SK-N-SH (cell line): Measurements from ENCODE around the gene MIOX.

Source experiments
- EP300 ChIP-seq, 2 experiments: IDR thresholded peaks; 2 replicates each; pipeline versions ENCODE4 v1.4.0 to v1.6.1; 2012; ENCODE audit warnings: borderline replicate concordance in 1 of 2, low read depth in 1 of 2, low read length in 1 of 2
- EZH2phosphoT487 ChIP-seq: fragments of 200-600 bp; sonication (generic); IDR thresholded peaks from 2 replicates; pipeline ENCODE4 v1.6.1; 2017; ENCODE audit warnings: low read depth, mixed run types, mild to moderate bottlenecking, antibody characterized with exemption, moderate library complexity, borderline replicate concordance
- FOXJ3 ChIP-seq: sonication (generic); formaldehyde crosslinking; IDR thresholded peaks from 2 replicates; pipeline ENCODE4 v1.5.1; 2020; ENCODE audit warnings: mild to moderate bottlenecking, missing genetic modification reagents
- POLR2AphosphoS5 ChIP-seq: IDR thresholded peaks from 2 replicates; pipeline ENCODE4 v1.6.1; 2012; ENCODE audit warnings: low read depth, low read length
- RAD21 ChIP-seq: IDR thresholded peaks from 2 replicates; pipeline ENCODE4 v1.6.1; 2012; ENCODE audit warnings: mild to moderate bottlenecking, low read length
- RCOR1 ChIP-seq: fragments of 150-350 bp; IDR thresholded peaks from 2 replicates; pipeline ENCODE4 v1.6.1; 2017; ENCODE audit warnings: antibody characterized with exemption, low read length
- RXRA ChIP-seq: IDR thresholded peaks from 2 replicates; pipeline ENCODE4 v1.4.0; 2012; ENCODE audit warnings: low read depth, mild to moderate bottlenecking, borderline replicate concordance
- TCF12 ChIP-seq: IDR thresholded peaks from 2 replicates; pipeline ENCODE4 v1.4.0; 2012
- TEAD4 ChIP-seq: IDR thresholded peaks from 2 replicates; pipeline ENCODE4 v1.4.0; 2012; ENCODE audit warnings: mild to moderate bottlenecking, borderline replicate concordance; ENCODE audit not compliant: insufficient read depth
- YY1 ChIP-seq: IDR thresholded peaks from 2 replicates; pipeline ENCODE4 v1.4.0; 2012; ENCODE audit warnings: low read depth, mild to moderate bottlenecking
- TF ChIP-seq, protein P1 (sequence below): fragments of 200-600 bp; sonication (generic); IDR thresholded peaks from 2 replicates; pipeline ENCODE4 v1.6.1; 2017; ENCODE audit warnings: antibody characterized with exemption, mild to moderate bottlenecking, moderate library complexity
- TF ChIP-seq, protein P2 (sequence below): IDR thresholded peaks from 2 replicates; pipeline ENCODE4 v1.4.0; 2012; ENCODE audit warnings: low read depth
- TF ChIP-seq, protein P3 (sequence below): IDR thresholded peaks from 2 replicates; pipeline ENCODE4 v1.6.1; 2012; ENCODE audit warnings: mild to moderate bottlenecking, low read depth, low read length, moderate library complexity
- TF ChIP-seq, protein P4 (sequence below): IDR thresholded peaks from 2 replicates; pipeline ENCODE4 v1.4.0; 2012; ENCODE audit warnings: low read depth, borderline replicate concordance

DNA sequence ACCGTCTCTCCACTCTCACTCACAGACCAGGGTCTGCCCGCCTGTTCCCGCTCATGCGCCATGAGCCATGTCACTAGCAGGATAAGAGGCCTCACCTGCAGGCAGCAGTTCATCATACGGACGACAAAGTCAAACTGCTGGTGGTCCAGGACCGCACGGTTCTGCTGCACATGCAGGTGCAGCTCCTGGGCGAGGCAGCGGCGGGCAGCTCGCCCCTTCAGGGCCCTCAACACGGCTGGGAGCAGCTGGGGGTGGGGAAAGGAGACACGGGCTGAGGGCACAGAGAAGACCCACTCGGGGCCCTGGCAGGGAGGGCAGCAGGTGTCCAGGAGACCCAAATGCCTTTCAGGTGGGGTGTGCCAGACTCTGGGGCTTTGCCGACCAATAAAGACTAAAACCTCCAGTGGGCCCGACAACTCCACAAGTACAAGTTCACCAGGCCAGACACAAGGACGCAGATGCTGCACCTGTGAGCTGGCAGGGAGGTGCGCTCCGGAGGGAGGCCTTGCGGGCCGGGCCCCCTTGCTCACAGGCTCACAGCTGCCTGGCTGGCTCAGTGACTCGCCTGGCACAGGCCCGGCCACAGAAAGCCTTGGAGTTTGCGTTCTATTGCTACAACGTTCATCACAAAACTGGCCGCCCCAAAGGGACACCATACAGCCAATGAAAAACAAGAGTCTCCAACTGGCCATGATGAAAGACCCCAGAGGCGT, 23.3 kb upstream of the MIOX start:
- TF ChIP-seq TCF12 (no peak), RCOR1 (no peak), EP300 (IDR thresholded peaks at IDR 0.05; ENCODE audit: borderline replicate concordance in 1 of 2, low read depth in 1 of 2, low read length in 1 of 2) (no peak), RAD21 (no peak), POLR2AphosphoS5 (no peak), RXRA (no peak), TEAD4 (no peak), FOXJ3 (CRISPR knock-in tag) (no peak), YY1 (no peak), EZH2phosphoT487 (no peak)
- TF ChIP-seq, protein P1, sequence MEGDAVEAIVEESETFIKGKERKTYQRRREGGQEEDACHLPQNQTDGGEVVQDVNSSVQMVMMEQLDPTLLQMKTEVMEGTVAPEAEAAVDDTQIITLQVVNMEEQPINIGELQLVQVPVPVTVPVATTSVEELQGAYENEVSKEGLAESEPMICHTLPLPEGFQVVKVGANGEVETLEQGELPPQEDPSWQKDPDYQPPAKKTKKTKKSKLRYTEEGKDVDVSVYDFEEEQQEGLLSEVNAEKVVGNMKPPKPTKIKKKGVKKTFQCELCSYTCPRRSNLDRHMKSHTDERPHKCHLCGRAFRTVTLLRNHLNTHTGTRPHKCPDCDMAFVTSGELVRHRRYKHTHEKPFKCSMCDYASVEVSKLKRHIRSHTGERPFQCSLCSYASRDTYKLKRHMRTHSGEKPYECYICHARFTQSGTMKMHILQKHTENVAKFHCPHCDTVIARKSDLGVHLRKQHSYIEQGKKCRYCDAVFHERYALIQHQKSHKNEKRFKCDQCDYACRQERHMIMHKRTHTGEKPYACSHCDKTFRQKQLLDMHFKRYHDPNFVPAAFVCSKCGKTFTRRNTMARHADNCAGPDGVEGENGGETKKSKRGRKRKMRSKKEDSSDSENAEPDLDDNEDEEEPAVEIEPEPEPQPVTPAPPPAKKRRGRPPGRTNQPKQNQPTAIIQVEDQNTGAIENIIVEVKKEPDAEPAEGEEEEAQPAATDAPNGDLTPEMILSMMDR = no peak
- TF ChIP-seq, protein P2, sequence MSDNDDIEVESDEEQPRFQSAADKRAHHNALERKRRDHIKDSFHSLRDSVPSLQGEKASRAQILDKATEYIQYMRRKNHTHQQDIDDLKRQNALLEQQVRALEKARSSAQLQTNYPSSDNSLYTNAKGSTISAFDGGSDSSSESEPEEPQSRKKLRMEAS = no peak
- TF ChIP-seq, protein P3, sequence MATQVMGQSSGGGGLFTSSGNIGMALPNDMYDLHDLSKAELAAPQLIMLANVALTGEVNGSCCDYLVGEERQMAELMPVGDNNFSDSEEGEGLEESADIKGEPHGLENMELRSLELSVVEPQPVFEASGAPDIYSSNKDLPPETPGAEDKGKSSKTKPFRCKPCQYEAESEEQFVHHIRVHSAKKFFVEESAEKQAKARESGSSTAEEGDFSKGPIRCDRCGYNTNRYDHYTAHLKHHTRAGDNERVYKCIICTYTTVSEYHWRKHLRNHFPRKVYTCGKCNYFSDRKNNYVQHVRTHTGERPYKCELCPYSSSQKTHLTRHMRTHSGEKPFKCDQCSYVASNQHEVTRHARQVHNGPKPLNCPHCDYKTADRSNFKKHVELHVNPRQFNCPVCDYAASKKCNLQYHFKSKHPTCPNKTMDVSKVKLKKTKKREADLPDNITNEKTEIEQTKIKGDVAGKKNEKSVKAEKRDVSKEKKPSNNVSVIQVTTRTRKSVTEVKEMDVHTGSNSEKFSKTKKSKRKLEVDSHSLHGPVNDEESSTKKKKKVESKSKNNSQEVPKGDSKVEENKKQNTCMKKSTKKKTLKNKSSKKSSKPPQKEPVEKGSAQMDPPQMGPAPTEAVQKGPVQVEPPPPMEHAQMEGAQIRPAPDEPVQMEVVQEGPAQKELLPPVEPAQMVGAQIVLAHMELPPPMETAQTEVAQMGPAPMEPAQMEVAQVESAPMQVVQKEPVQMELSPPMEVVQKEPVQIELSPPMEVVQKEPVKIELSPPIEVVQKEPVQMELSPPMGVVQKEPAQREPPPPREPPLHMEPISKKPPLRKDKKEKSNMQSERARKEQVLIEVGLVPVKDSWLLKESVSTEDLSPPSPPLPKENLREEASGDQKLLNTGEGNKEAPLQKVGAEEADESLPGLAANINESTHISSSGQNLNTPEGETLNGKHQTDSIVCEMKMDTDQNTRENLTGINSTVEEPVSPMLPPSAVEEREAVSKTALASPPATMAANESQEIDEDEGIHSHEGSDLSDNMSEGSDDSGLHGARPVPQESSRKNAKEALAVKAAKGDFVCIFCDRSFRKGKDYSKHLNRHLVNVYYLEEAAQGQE = no peak
- TF ChIP-seq, protein P4, sequence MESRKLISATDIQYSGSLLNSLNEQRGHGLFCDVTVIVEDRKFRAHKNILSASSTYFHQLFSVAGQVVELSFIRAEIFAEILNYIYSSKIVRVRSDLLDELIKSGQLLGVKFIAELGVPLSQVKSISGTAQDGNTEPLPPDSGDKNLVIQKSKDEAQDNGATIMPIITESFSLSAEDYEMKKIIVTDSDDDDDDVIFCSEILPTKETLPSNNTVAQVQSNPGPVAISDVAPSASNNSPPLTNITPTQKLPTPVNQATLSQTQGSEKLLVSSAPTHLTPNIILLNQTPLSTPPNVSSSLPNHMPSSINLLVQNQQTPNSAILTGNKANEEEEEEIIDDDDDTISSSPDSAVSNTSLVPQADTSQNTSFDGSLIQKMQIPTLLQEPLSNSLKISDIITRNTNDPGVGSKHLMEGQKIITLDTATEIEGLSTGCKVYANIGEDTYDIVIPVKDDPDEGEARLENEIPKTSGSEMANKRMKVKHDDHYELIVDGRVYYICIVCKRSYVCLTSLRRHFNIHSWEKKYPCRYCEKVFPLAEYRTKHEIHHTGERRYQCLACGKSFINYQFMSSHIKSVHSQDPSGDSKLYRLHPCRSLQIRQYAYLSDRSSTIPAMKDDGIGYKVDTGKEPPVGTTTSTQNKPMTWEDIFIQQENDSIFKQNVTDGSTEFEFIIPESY = no peak
